ENCODE results near the gene LPCAT3.
"Not testable (repeated sequence)": the region's sequence is repeated elsewhere in the genome, so short reads cannot be mapped to it uniquely, and the experiment has no call there.

Gene LPCAT3, protein sequence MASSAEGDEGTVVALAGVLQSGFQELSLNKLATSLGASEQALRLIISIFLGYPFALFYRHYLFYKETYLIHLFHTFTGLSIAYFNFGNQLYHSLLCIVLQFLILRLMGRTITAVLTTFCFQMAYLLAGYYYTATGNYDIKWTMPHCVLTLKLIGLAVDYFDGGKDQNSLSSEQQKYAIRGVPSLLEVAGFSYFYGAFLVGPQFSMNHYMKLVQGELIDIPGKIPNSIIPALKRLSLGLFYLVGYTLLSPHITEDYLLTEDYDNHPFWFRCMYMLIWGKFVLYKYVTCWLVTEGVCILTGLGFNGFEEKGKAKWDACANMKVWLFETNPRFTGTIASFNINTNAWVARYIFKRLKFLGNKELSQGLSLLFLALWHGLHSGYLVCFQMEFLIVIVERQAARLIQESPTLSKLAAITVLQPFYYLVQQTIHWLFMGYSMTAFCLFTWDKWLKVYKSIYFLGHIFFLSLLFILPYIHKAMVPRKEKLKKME

DNA sequence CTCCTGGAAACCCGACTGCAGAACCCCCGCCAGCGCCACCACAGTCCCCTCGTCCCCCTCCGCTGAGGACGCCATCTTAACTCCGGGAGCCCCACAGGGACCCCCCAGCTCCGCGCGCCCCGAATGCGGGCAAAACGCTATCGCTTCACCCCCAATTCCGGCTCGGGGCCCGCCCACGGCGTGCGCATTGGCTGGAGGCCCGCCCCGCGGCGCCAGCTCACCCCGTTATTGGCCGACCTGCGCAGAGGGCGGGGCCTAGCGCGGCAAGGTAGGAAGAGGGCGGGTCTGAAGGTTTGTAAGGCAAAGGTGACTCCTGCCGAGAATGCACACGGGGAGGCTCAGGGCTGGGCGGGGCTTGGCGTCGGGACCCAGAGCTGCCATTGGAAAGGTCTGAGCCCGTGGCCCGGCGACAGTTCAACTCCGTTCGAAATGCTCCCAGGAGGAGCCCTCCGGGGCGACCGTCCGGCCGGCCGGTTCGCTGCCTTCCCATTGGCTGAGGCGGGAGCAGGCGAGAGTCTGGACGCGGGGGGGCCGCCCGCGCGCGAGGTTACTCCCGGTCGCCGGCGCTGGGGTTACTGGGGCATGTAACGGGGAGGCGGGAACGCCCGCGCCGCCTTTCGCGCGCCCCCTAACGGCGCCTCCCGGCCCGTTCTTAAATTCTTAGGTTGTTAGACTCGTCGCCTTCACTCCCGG lies at the start of gene LPCAT3:
Gene LPCAT3, minus strand, starts transcription at position 127 of the 693 bp plus-strand sequence. Its CDS starts 52 bp downstream, at position 75.
- peak; percentile 92 for DNase-seq (ENCODE audit: low read depth, low spot score)

DNA sequence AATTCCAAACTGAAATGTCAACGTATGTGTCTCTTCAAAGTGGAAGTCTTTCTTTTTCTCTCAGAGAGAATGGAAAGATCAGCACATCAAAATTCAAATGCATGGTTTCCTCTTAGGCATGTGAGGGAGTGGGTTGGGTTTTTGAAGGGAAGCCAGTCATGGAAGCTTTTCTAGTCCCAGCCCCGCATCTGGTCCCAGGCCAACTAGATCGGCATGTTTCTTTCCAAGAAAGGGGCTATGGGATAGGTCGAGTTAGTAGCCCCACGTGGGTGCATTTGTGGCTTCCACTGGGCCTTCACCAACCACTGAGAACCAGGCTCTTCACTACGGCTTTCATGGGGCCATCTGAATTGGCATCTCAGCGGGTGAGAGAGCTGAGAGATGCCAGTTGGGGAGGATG lies 48.8 kb upstream of the LPCAT3 start:
- DNase-seq (ENCODE audit: low read depth, low spot score), result no peak

DNA sequence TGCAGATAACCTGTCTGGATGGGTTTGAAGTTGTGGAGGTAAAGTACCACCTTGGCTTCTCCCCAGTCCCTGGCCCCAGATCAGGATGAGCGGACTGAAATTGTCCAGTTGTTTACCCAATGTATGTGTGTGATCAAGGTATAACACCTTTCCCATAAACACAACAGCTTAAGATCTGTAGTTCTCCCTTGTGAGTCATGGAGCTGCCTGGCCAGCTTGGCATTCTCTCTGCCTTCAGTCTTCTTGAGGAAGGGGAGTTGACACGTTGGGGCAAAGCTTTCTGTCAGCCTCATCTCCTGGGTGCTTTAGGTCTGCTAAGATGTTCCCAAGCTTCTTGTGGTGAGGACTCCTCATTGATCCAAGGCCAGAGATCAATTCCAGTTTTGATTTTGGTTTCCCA lies 48.3 kb upstream of the LPCAT3 start:
- no peak for DNase-seq (ENCODE audit: low read depth, low spot score)

DNA sequence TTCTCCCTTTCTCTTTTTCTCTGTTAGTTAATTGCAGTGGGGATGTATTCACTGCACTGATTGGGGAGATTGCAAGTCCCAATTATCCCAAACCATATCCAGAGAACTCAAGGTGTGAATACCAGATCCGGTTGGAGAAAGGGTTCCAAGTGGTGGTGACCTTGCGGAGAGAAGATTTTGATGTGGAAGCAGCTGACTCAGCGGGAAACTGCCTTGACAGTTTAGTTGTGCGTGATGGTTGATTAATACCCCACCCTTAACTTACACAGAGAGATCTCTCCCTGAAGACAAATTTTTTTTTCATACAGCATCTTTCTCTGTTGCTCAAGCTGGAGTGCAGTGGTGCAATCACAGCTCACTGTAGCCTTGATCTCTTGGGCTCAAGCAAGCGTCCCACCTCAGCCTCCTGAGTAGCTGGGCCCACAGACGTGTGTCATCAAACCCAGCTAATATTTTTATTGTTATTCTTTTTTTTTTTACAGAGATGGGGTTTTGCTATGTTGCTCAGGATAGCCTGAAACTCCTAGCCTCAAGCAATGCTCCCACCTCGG lies 46.9 kb upstream of the LPCAT3 start:
- no peak for DNase-seq (ENCODE audit: low read depth, low spot score)

DNA sequence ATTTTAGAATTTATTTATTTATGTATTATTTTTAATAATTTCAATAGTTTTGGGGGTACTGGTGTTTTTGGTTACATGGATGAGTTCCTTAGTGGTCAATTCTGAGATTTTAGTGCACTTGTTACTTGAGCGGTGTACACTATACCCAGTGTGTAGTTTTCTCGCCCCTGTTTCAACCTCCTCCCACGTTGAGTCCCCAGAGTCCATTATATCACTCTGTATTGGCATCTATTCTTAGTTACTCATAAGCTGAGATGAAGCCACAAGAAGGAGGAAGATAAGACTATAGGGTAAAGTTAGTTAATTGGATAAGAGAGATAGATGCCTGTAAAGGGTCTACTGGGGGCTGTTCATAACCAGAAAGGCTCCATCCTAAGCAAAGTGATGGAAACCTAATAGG lies 46.2 kb upstream of the LPCAT3 start:
- no peak for DNase-seq (ENCODE audit: low read depth, low spot score)

DNA sequence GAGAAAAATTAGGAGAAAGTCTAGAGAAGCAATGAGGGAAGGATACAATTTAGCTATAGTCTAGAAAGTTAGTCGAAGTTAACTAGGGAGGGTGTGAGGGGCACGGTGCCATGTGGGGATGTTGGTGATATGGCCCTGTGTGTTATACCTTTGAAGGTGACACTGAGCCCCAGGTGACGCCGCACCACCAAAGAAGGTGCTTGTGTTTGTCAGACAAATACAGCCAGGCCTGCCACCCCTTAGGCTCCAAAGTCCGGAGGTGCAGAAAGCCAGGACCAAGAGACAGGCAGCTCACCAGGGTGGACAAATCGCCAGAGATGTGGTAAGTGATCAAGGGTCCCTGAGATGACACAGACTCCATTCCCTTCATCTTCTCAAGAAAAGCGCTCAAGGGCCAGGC lies 43.3 kb upstream of the LPCAT3 start:
- no peak for DNase-seq (ENCODE audit: low read depth, low spot score)

DNA sequence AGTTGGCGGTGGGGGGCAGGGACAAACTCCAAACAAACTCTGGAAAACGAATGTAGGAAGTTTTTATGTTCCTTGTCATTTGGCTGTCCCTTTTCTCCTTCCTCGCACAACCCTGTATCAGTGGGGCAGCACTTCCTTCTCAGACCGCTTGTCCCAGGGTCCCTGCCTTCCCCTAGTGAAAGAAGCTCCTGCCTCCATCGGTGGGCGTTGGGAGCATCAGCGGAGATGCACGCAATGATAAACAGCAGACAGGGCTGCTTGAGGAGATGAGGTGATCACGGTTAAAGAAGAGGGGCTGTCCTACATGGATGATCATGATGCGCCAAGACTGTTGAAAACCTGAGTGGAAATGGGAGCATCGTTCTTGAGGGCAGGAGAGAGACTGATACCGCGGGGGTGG lies 42.9 kb upstream of the LPCAT3 start:
- no peak for DNase-seq (ENCODE audit: low read depth, low spot score)

DNA sequence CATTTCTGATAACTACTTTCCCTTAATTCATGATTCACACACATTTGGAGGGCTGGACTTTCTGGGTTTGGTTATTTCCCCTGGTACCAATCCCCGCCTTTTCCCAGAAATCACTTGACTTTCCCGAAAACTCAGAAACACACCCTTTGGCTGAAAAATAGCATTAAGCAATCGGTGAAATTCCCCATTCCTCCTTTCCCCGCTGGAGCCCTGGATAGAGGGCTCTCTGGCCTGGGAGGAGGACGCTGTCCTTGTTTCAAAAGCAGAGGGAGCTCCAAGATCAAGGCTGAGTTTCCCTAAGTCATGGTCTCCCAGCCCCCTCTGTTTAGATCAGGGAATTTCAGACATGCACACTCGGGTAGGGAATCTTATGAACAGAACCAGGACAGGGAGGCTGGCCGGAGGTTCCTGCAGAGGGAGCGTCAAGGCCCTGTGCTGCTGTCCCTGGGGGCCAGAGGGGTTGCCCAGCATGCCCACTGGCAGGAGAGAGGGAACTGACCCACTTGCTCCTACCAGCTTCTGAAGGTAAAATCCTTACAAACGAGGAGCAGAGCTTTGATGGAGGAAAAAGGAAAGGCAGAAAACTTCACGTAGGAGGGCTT lies 42.2 kb upstream of the LPCAT3 start, which contains the start of gene C1S:
Gene C1S, plus strand, starts transcription at position 366 of the 602 bp plus-strand sequence. CDS start 1,195 bp downstream, outside the sequence.
- no peak for DNase-seq (ENCODE audit: low read depth, low spot score)

DNA sequence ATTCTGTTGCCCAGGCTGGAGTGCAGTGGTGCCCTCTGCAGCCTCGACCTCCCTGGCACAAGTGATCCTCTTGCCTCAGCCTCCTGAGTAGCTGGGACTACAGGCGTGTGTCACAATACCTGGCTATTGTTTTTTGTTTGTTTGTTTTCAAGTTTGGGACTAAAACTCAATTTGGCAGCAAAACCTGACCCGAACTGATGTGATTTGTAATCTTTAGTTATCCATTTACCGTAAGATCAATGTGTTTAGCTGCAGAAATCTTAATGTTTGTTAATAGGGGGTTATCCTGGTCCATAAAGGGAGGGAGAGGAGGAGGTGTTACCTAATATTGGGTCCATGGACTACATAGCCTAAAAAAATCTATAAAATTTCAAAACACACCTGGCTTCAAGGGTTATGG lies 41.5 kb upstream of the LPCAT3 start:
- DNase-seq (ENCODE audit: low read depth, low spot score), result no peak

DNA sequence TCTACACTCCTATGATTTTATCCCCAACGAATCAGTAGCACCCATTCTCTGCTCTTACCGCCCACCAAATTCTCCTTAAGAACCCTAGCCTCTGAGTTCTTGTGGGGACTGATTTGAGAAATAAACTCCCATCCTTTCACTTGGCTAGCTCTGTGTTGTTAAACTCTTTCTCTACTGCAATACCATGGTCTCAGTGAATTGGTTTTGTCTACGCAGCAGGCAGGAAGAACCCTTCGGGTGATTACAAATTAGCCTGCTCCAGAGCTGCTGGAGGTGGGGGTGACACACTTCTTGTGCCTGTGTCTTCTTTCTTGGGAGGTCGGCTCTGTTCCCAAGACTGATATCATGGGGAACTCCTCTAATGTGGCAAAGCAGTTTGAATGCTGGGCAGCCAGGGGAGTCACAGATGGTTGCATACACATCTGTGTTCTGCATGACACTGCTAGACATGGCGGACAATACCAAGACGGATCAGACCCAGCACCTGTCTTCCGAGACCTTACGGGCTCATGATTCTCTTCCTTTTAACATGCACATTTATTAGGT lies 40.6 kb upstream of the LPCAT3 start:
- DNase-seq (ENCODE audit: low read depth, low spot score), result no peak

DNA sequence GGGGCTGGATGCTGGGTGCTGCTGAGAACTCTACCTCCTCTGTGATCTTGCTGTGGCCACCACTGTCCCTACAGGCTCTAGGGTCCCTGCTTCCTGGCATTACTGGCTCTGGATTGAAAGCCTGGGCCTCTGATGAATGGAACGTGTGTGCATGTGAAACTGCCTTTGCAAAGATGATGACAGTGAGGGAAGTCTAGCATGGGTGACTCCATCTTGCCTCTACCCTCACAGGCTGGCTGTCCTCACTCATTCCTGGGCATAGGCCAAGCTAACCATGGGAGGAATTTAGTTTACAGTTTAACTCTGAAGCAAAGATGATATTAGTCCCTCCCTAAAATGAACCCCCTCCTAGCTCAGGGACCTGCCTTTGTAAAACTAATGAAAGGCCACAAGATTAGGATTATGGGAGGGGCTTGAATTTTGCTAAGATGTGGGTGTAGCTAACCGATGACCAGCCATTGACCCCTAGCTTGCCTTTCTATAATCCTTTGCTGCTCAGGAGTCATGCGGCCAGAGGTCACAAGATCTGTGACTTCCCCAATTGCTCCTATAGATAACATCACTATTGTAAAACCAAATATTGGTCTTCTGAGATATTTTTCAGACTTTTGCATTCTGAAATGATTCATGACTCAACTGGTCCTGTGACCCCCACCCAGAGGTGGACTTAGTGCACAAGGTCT lies 40.0 kb upstream of the LPCAT3 start:
- DNase-seq (ENCODE audit: low read depth, low spot score), result no peak

DNA sequence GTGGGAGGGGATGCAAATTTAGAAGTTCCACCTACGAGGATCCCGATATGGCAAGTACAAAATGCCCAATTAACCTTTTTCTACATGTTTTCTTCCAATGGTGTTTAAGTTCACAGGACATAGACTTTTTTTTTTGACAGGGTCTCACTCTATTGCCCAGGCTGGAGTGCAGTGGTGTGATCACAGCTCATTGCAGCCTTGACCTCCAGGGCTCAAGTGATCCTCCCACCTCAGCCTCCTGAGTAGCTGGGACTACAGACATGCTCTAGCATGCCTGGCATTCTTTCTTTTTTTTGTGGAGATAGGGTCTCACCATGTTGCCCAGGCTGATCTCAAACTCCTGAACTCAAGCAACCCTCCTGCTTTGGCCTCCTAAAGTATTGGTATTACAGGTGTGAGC lies 37.5 kb upstream of the LPCAT3 start:
- not testable (repeated sequence) for DNase-seq (ENCODE audit: low read depth, low spot score)

DNA sequence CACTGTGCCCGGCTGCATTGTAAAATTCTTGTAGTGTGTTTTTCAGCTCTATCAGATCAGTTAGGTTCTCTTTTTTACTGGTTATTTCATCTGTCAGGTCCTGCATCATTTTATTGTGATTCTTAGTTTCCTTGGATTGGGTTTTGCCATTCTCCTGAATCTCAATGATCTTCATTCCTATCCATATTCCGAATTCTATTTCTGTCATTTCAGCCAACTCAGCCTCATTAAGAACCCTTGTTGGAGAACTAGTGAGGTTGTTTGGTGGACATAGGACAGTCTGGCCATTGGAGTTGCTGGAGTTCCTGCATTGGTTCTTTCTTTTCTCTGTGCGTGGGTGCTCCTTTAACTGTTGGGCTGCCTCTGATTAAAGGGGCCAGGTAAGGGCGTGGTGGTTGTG lies 36.6 kb upstream of the LPCAT3 start:
- DNase-seq (ENCODE audit: low read depth, low spot score), result no peak

DNA sequence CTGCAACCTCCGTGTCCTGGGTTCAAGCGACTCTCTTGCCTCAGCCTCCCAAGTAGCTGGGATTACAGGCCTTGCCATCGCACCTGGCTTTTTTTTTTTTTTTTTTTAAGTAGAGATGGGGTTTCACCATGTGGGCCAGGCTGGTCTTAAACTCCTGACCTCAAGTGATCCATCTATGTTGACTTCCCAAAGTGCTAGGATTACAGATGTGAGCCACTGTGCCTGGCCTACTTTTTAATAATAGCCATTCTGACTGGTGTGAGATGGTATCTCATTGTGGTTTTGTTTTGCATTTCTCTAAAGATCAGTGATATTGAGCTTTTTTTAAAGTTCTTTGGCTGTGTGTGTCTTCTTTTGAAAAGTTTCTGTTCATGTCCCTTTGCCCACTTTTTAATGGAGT lies 31.7 kb upstream of the LPCAT3 start:
- DNase-seq (ENCODE audit: low read depth, low spot score), result not testable (repeated sequence)

DNA sequence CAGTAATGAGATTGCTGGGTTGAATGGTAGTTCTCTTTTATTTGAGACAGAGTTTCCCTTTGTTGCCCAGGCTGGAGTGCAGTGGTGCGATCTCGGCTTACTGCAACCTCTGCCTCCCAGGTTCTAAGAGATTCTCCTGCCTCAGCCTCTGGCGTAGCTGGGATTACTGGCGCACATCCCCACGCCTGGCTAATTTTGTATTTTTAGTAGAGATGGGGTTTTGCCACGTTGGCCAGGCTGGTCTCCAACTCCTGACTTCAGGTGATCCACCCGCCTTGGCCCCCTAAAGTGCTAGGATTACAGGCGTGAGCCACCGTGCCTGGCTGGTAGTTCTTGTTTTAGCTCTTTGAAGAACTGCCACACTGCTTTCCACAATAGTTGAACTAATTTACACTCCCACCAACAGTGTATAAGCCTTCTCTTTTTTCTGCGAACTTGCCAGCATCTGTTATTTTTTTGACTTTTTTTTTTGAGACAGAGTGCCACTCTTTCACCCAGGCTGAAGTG lies 31.2 kb upstream of the LPCAT3 start:
- DNase-seq (ENCODE audit: low read depth, low spot score), result not testable (repeated sequence)

DNA sequence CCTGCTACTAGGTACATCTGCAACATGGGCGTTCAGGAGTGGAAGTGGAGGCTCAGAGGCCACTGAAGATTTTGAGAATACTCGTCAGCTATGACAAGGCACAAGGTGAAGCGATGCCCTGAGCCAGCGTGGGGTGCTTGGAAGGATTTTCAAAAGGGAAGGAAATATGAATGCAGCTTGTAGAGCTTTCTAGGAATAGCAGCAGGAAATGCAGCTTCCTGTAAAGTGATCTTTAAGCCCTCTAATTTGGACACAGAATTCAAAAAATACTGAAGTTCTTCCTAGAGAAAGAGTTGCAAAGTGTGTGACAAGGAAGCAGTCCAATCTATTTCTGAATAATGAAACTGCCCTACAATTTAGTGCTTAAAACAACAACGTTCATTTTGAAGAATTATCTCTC lies 29.0 kb upstream of the LPCAT3 start:
- DNase-seq (ENCODE audit: low read depth, low spot score), result no peak

DNA sequence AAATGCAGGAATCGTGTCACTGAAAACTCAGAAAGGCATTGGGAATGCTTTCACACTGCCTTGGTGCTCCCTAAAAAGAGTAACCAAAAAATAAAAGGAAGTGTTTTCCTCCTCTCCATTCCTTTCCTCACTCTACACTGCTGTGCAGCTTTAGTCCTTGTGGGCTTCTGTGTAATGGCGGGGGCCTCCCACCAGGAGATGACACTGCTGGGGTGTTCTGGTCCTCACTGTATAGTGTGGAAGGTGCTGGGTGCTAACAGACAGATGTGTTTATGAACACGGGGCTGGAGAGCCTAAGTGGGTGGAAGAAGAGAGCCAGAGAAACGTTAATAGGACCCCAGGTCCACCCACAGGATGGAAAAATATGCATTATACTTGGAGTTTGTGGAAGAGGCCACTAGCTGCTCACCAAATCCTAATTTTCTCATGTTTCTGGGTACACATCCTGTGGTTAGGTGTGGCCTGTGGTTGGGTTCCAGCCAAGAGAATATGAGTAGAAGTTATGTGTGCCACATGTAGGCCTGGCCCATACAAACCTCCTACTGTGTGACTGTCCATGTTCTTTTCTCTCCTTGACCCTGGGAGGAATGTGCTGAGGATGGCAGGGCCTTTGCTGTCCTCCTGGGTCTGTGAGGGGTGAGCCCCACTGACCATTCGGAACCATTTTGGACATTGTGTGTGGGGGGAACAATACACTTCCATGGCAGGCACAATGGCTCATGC lies 28.3 kb upstream of the LPCAT3 start:
- DNase-seq (ENCODE audit: low read depth, low spot score), result no peak

DNA sequence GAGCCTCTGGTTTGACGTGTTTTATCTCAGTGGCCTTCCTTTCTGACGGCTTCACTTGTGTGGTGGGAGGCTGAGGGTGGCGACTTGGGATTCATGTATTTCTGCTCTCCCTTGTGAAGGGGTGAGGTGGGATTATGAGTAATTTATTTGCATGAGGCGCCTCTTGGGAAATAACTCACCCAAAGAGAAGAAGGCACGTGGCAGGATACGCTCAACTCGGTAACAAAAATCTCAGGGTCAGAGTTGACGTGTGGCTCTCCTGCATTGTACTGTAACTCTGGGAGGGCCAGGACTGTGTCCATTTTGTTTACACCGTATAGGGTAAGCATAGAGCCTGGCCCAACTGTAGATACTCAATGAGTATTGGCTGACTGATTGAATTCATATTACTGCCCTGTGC lies 27.6 kb upstream of the LPCAT3 start:
- no peak for DNase-seq (ENCODE audit: low read depth, low spot score)

DNA sequence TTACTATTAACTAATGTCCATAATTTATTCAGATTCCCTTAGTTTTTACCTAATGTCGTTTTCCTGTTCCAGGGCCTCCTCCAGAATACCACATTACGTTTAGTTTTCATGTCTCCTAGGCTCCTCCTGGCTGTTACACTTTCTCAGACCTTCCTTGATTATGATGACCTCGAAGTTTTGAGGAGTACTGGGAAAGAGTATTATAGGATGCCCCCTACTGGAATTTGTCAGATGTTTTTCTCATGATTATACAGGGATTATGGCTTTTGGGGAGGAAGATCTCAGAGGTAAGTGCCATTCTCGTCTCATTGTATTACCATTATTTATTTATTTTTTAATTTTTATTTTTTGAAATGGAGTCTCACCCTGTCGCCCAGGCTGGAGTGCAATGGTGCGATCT lies 24.6 kb upstream of the LPCAT3 start:
- DNase-seq (ENCODE audit: low read depth, low spot score), result no peak

DNA sequence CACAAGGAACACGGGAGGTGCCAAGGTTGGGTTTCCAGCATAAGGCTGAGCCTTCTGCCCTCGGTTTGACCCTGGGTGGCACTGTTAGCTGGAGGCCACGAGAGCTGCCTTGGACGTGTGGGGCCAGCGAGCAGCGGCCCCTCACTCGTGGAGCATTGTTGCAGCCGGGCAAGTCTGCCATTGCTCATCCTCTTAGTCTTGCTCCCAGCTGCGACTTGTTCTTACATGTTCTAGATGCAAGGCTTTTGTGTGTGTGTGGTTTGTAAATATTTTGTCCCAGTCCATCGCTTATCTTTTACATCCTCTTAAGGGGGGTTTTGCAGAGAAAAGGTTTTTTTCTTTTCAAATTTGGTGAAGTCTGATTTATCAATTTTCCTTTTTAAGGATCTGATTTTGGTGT lies 21.1 kb upstream of the LPCAT3 start:
- no peak for DNase-seq (ENCODE audit: low read depth, low spot score)
